Endothelial cell of umbilical vein (primary cell): ENCODE data around the gene SORCS2. TPM values are rescaled to one million over a fixed set of nuclear protein-coding genes. Genes with fewer than 3 reads are reported as not detected.

Source experiments
- BruUV-seq: library from RNA; stranded (reverse); fragments of 400-500 nt; replicated peaks from 2 replicates; lab custom pipeline; 2021; lab: Mats Ljungman, UMichigan
- CTCF ChIA-PET: fragments of 300-600, 350-600 bp; sonication (Branson Sonifier 250); formaldehyde crosslinking; loops from one replicate; lab custom pipeline; 2021; ENCODE audit warnings: antibody characterized with exemption, inconsistent platforms; lab: Charles Lee
- POLR2A ChIA-PET: fragments of 300-600, 350-600 bp; sonication (Branson Sonifier 250); formaldehyde crosslinking; loops from one replicate; lab custom pipeline; 2021; ENCODE audit warnings: antibody characterized with exemption, inconsistent platforms; lab: Charles Lee
- DNase-seq: peaks from one replicate; pipeline ENCODE4 v3.0.0-alpha.2; 2011; ENCODE audit warnings: low read depth, low spot score
- FAIRE-seq: peaks from 2 replicates; lab custom pipeline; 2011; peaks lifted over from hg19 to GRCh38; lab: Jason Lieb, UNC
- H2AFZ ChIP-seq: 2 replicates; pipeline ENCODE4 v1.6.0; 2012; ENCODE audit warnings: low read depth, low read length, control low read depth, inconsistent platforms
- H3K27ac ChIP-seq: 2 replicates; pipeline ENCODE4 v1.5.1; 2011; ENCODE audit warnings: low read depth, mild to moderate bottlenecking, control low read depth, low read length, moderate library complexity; ENCODE audit not compliant: insufficient read depth
- H3K27me3 ChIP-seq, 2 experiments: 2 replicates each; pipeline versions ENCODE4 v1.6.0 to v1.6.1; 2011; ENCODE audit warnings: low read length in 2 of 2, mixed read lengths in 1 of 2; ENCODE audit not compliant: control insufficient read depth in 2 of 2, insufficient read depth in 2 of 2
- H3K36me3 ChIP-seq, 2 experiments: 2 replicates in 1 of 2; 3 replicates in 1 of 2; pipeline ENCODE4 v1.5.1; 2011; ENCODE audit warnings: low read length in 2 of 2, mild to moderate bottlenecking in 1 of 2, moderate library complexity in 1 of 2; ENCODE audit not compliant: control insufficient read depth in 2 of 2, insufficient read depth in 2 of 2; ENCODE audit errors: extremely low read depth in 1 of 2
- H3K4me1 ChIP-seq: 3 replicates; pipeline ENCODE4 v1.5.1; 2011; ENCODE audit warnings: mild to moderate bottlenecking, low read length; ENCODE audit not compliant: control insufficient read depth, insufficient read depth; ENCODE audit errors: extremely low read depth
- H3K4me2 ChIP-seq: 2 replicates; pipeline ENCODE4 v1.6.1; 2011; ENCODE audit warnings: low read length, control low read depth, mixed read lengths; ENCODE audit not compliant: insufficient read depth
- H3K4me3 ChIP-seq, 3 experiments: fragments of 200-600 bp in 1 of 3; sonication (generic), shearing (Covaris generic) in 1 of 3; replicated peaks in 1 of 3; 2 replicates each; pipeline ENCODE4 v1.5.1; 2011 to 2016; ENCODE audit warnings: control low read depth in 3 of 3, low read length in 3 of 3, mild to moderate bottlenecking in 2 of 3, inconsistent platforms in 1 of 3, low read depth in 1 of 3, moderate library complexity in 1 of 3; ENCODE audit not compliant: insufficient read depth in 1 of 3
- H3K79me2 ChIP-seq: 2 replicates; pipeline ENCODE4 v1.6.0; 2012; ENCODE audit warnings: low read length, inconsistent platforms; ENCODE audit not compliant: control insufficient read depth, insufficient read depth
- H3K9ac ChIP-seq: replicated peaks from 2 replicates; pipeline ENCODE3; 2011; ENCODE audit warnings: low read length, control low read depth; ENCODE audit not compliant: insufficient read depth; ENCODE audit errors: extremely low read depth
- H3K9me1 ChIP-seq: replicated peaks from 3 replicates; pipeline ENCODE4 v1.6.0; 2011; ENCODE audit warnings: mild to moderate bottlenecking, low read length; ENCODE audit not compliant: control insufficient read depth, insufficient read depth; ENCODE audit errors: extremely low read depth
- H3K9me3 ChIP-seq: replicated peaks from 2 replicates; pipeline ENCODE4 v1.5.1; 2012; ENCODE audit warnings: low read length, inconsistent platforms; ENCODE audit not compliant: control insufficient read depth, insufficient read depth
- H4K20me1 ChIP-seq: replicated peaks from 2 replicates; pipeline ENCODE3; 2011; ENCODE audit warnings: mild to moderate bottlenecking, low read length; ENCODE audit not compliant: control insufficient read depth, insufficient read depth; ENCODE audit errors: extremely low read depth
- CTCF ChIP-seq, 2 donors: IDR thresholded peaks; 1 replicate in 1 of 2; 2 replicates in 1 of 2; pipeline ENCODE4 v1.5.1; 2011; ENCODE audit warnings: low read length in 2 of 2, mild to moderate bottlenecking in 2 of 2, moderate library complexity in 2 of 2, control low read depth in 1 of 2, inconsistent platforms in 1 of 2, low read depth in 1 of 2; ENCODE audit not compliant: insufficient read depth in 1 of 2; ENCODE audit errors: extremely low read depth in 1 of 2
- EZH2 ChIP-seq: IDR thresholded peaks from 2 replicates; pipeline ENCODE4 v1.6.1; 2012; ENCODE audit warnings: borderline replicate concordance, low read depth, mild to moderate bottlenecking, moderate library complexity, low read length, inconsistent platforms; ENCODE audit not compliant: severe bottlenecking
- FOS ChIP-seq: IDR thresholded peaks from 2 replicates; pipeline ENCODE4 v1.6.1; 2011; ENCODE audit warnings: mild to moderate bottlenecking, low read length, moderate library complexity, borderline replicate concordance; ENCODE audit not compliant: insufficient read depth
- GATA2 ChIP-seq: IDR thresholded peaks from 2 replicates; pipeline ENCODE4 v1.7.0; 2011; ENCODE audit warnings: low read depth, mild to moderate bottlenecking, moderate library complexity, mixed read lengths, low read length; ENCODE audit not compliant: insufficient read length, insufficient read depth
- JUN ChIP-seq: IDR thresholded peaks from 2 replicates; pipeline ENCODE4 v1.6.1; 2011; ENCODE audit warnings: borderline replicate concordance, low read depth; ENCODE audit not compliant: insufficient read length, insufficient read depth
- MYC ChIP-seq: IDR thresholded peaks from one replicate; pipeline ENCODE4 v1.6.1; 2011; ENCODE audit warnings: mild to moderate bottlenecking, low read depth, low read length
- POLR2A ChIP-seq: IDR thresholded peaks from 2 replicates; pipeline ENCODE4 v1.6.1; 2012; ENCODE audit warnings: low read depth, mild to moderate bottlenecking, control low read depth, low read length
- POLR2AphosphoS5 ChIP-seq: IDR thresholded peaks from 2 replicates; pipeline ENCODE4 v1.6.1; 2012; ENCODE audit warnings: low read depth, mild to moderate bottlenecking, control low read depth, low read length, moderate library complexity; ENCODE audit not compliant: insufficient read depth
- dilution Hi-C: fragments of 300-500 bp; cut with MboI; formaldehyde crosslinking; loops from one replicate; pipeline ENCODE4 v1.15.0; 2019; ENCODE audit warnings: low sequenced_read_pairs; ENCODE audit not compliant: extremely low pct_ligation_motif_present
- intact Hi-C: fragments of 100-400 bp; cut with micrococcal nuclease; formaldehyde crosslinking; loops from one replicate; pipeline ENCODE4 v1.10.0; 2022
- polyA plus RNA-seq, 4 experiments: library from polyadenylated mRNA; depleted of rRNA in 3 of 4; stranded (reverse) in 3 of 4; unstranded in 1 of 4; fragments of >200 nt; gene quantifications; 2 replicates each; pipeline versions ENCODE4 v1.2.1 to v1.2.3, GENCODE V29; 2011 to 2012; ENCODE audit warnings: missing spikeins in 1 of 4
- total RNA-seq: library from RNA; stranded (reverse); gene quantifications from 2 replicates; pipeline ENCODE4 v1.2.3, GENCODE V29; 2021
- TF ChIP-seq, protein P1 (sequence below): IDR thresholded peaks from 2 replicates; pipeline ENCODE4 v1.6.1; 2011; ENCODE audit not compliant: insufficient read depth, insufficient read length

Gene SORCS2
- total and polyA plus RNA-seq, 2 donors (not counting 3 experiments of a cell fraction or from before 2014, with no cell fraction given) = not detected

GRCh38 chr4:7267829-7268228 is 75.5 kb downstream of the SORCS2 start:
- Histone ChIP-seq H3K27ac (no peak overlapping the region), H3K79me2 (no peaks in the 10 kb centered on the region), H3K4me2 (no peak overlapping the region), H2AFZ (no peak overlapping the region), H3K36me3 (no peaks in the 10 kb centered on the region), H4K20me1 (no peaks in the 10 kb centered on the region), H3K9me1 (no peaks in the 10 kb centered on the region), H3K4me1 (no peaks in the 10 kb centered on the region), H3K4me3 (no peak overlapping the region), H3K27me3 (no peaks in the 10 kb centered on the region), H3K9me3 (no peaks in the 10 kb centered on the region), H3K9ac (no peak overlapping the region)
- DNase-seq = no peak
- TF ChIP-seq FOS (no peak), EZH2 (no peak), POLR2AphosphoS5 (no peak), MYC (no peak), JUN (no peak), GATA2 (no peak), POLR2A (no peak), CTCF (IDR thresholded peaks at IDR 0.05; ENCODE audit: extremely low read depth in 1 of 2, insufficient read depth in 1 of 2, low read depth in 1 of 2, low read length in 2 of 2) (no peak)
- TF ChIP-seq, protein P1, sequence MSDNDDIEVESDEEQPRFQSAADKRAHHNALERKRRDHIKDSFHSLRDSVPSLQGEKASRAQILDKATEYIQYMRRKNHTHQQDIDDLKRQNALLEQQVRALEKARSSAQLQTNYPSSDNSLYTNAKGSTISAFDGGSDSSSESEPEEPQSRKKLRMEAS = no peak
- dilution Hi-C loops = no loop called here
- CTCF ChIA-PET = no interaction called here
- intact Hi-C loops = no loop called here
- POLR2A ChIA-PET = no interaction called here
- FAIRE-seq = no peak
- no TSS peak for BruUV-seq
